HG02623 (cell line): Measurements from ENCODE around the gene FAM8A1.
A peak's percentile ranks its signal among the peaks of the same experiment; 100 is the strongest.

Source experiments
- ATAC-seq: cut with Tn5 transposase; IDR thresholded peaks from one replicate; pipeline ENCODE4 v1.9.1; 2021; ENCODE audit warnings: moderate library complexity; ENCODE audit not compliant: unreplicated experiment

FAM8A1 gene

GRCh38 chr6:17600527-17601385 is 654 bp downstream of the FAM8A1 start:
- peak; percentile 44 for ATAC-seq

GRCh38 chr6:17601386-17601703 is 1.2 kb downstream of the FAM8A1 start:
- no peak for ATAC-seq

GRCh38 chr6:17602888-17603287 is 2.8 kb downstream of the FAM8A1 start:
- ATAC-seq: no peak

- no peak for ATAC-seq
Measured at GRCh38 chr6:17606606-17607005, 6.5 kb downstream of the FAM8A1 start.

- no peak for ATAC-seq
Measured at GRCh38 chr6:17610835-17611234, 10.7 kb downstream of the FAM8A1 start.

GRCh38 chr6:17612048-17612447 is 11.9 kb downstream of the FAM8A1 start:
- ATAC-seq: no peak

GRCh38 chr6:17615794-17616193 is 15.7 kb downstream of the FAM8A1 start:
- no peak for ATAC-seq

- ATAC-seq: peak; percentile 71
Measured at GRCh38 chr6:17621003-17621402, 20.9 kb downstream of the FAM8A1 start.

- no peak for ATAC-seq
Measured at GRCh38 chr6:17622144-17622543, 22.0 kb downstream of the FAM8A1 start.

GRCh38 chr6:17624396-17624795 is 24.3 kb downstream of the FAM8A1 start:
- ATAC-seq: no peak

GRCh38 chr6:17628873-17629272 is 28.8 kb downstream of the FAM8A1 start:
- ATAC-seq: peak; percentile 49

GRCh38 chr6:17629824-17630510 is 29.9 kb downstream of the FAM8A1 start:
- no peak for ATAC-seq

- ATAC-seq: no peak
Measured at GRCh38 chr6:17630511-17631073, 30.5 kb downstream of the FAM8A1 start.

GRCh38 chr6:17632934-17633333 is 32.8 kb downstream of the FAM8A1 start:
- no peak for ATAC-seq

GRCh38 chr6:17633465-17634188 is 33.5 kb downstream of the FAM8A1 start:
- no peak for ATAC-seq

- no peak for ATAC-seq
Measured at GRCh38 chr6:17635568-17635967, 35.5 kb downstream of the FAM8A1 start.

GRCh38 chr6:17638212-17638715 is 38.2 kb downstream of the FAM8A1 start:
- no peak for ATAC-seq

GRCh38 chr6:17640477-17640917 is 40.4 kb downstream of the FAM8A1 start:
- no peak for ATAC-seq

- ATAC-seq: no peak
Measured at GRCh38 chr6:17648745-17649144, 48.6 kb downstream of the FAM8A1 start.

GRCh38 chr6:17650656-17651309 is 50.7 kb downstream of the FAM8A1 start:
- no peak for ATAC-seq
